Right kidney (tissue), 1 donor: Measurements from ENCODE around the gene CEP83.
A peak's percentile ranks its signal among the peaks of the same experiment; 100 is the strongest.

Experiments
- DNase-seq: peaks from one replicate; pipeline ENCODE4 v3.0.0-alpha.2; 2016

The CEP83 gene

DNA sequence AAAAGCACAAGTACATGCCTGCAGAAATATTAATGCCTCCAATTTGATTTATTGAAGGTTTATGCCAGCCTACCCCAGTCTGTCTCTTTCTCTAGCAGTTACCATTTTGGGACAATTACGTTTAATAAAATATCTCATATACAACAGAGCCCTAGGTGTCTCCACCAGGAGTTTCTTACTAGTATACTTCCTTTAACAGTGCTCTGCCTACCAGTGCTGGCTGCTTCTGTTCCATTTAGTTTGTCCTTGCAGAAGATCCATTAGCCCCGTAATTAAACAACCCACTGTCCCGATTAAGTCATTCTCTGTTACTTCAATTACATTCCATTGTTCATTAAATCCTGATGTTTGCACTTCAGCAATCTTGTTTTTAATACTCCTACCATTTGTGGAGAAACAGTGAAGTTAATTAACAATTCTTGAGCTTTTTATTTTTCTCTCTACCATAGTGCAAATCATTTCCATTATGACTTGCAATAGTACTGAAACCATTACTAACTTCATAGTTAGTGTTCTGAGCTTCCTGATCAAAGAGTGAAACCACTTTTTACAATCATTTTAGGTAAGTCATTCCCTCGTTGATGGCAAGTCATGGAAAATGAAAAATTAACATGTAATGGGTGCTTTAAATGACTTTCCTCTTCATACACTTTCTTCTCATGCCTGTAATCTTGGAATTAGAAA, 190.2 kb downstream of the CEP83 start:
- DNase-seq = no peak

DNA sequence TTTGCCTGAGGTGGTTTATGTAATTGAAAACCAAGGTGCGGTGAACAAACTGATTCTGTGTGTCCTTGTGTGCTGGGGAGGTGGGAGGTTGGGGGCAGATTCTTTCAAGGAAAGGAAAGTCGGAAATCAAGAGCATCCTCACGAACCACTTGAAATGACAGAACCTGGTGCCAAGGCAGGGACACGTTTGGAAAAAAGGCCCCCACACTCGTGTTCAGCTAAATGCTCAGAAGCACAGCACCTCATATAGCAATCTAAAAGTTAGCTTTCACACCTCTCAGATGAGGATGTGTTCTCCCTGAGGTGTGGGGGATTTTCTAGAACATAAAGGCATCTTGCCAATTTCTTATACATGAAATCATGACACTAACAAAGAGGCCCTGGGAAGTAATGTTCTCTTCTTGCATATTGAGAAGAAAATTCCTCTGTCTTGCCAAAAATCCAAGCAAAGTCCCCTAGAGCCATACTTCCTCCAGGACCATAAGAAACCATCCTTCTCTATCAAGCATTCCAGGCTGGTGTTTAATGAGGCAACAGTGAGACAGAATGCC, 191.7 kb downstream of the CEP83 start:
- no peak for DNase-seq

DNA sequence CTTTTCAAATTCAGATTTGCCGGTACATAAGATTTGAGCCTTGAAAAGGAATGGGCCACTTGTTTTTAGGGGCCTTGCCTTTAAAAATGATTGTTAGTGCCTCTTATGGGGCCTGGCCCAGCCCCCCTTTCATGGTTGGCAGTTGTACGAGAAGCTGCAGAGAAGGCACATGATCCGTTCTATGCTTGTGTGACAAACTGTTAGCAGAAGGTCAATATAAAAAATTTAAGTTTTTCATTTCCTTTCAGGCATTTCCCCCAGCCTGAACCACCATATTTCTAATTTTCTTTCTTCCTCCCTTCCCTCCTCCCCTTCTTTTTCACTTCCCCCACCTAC, 192.2 kb downstream of the CEP83 start:
- no peak for DNase-seq

DNA sequence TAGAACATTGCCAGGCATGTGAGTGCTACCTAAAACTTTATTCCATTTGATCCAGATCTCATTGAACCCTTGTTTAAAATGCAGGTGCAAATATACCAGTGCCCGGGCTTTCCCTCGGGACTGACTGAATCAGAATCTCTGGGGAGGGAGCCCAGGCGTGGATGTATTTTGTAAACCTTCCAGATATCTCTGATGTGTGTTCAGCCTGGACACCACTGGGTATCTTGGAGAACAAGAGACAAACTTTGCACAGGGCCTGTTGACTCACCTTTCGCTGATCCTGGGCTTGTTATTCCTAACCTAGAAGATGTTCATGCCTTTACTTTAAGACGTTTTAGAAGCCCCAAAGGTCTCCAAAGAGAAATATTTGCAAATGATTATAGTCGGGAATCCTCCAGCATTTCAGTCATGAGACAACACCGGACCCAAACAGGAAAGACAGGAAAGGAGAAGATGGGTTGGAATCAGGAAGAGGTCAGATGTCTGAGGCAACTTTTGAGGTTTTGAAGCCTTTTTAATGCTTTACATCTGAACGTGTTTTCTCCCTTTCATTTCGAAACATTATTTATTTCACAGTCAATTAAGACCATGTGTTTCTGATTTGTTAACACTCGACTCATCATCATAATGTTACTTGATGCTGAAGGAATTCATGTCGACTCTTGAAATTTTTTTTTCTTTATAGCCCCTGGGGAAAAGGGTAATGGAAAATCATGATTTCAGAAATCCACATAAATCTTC, 192.7 kb downstream of the CEP83 start:
- DNase-seq = no peak

DNA sequence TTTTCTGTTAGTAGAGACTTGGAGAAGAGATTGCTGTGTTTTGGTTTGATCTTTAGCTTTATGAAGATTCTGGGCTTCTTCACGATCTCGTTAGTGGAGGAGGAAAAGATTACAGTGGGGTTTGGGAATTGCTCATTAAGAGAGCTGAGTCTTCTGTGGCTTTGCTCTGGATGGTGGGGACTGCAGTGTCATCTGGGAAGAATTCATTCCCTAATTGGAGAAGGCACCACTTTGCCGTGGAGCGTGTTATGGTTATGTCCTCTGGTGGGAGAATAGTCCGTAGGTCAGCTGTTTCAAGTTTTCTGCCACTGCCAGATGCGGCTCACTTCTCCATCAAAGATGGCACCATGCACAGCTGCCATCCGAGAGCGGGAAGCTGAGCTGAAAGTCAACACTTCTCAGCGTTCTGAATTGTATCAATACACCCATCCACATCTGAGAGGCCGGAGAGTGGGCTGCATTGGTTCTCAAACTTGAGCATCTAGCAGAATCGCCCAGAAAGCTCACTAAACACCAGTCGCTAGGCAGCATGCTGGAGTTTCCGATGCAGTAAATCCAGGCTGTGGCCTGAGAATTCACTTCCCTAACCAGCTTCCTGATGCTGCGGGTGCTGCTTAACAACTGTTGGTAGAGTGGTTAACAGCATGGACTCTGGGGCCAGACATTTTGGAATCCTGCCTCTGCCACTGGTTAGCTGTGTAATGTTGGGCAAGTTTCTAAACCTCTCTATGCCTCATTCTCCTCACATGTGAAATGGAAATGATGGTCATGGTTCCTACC, 193.5 kb downstream of the CEP83 start:
- DNase-seq = no peak

DNA sequence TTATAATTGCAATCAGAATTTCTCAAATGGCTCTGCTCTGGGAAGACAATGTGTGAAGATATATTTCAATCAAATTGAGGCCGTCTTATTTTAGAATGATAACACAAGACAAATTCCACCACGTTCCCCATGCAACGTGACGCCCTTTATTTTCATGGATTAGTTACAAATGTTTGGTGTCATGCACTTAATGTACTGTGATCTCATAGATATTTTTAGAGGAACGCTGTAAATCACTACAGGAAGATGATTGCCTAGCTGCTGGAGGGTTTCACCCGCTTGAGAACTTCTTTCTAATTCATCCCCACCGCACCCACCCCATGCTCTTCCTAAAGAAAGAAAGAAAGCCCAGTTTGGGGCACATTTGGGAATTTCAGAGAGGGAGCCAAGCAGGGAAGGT, 194.1 kb downstream of the CEP83 start:
- no peak for DNase-seq

DNA sequence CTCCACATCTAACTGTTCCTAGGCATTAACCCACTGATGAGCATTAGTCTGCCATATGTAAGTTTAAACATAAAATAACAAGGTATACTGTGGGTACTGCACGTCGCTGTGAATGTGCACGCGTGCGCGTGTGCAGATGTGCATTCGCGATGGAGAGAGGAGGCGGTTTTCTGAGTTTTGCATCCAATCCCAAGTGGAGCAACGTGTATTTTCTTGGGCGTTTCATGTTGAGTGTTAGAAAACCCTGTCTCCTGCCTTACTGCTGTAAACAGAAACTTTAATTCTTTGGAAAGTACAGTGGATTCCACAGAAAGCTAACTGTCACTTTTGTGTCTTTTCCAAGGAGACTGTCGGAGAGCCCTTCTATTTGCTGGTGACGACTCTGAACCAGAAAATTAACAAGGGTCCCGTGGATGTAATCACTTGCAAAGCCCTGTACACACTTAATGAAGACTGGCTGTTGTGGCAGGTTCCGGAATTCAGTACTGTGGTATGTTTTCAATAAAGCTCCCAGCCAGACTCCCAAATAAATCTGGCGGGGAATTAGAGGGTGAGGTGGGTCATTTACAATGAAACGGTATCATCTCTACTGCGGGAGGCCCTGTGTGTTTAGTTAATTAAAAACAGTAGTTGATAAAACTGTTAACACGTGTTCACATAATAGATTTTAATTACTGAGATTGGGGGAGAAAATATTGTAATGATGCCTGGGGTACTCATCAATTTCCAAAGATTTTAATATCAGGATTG, 194.8 kb downstream of the CEP83 start:
- no peak for DNase-seq

DNA sequence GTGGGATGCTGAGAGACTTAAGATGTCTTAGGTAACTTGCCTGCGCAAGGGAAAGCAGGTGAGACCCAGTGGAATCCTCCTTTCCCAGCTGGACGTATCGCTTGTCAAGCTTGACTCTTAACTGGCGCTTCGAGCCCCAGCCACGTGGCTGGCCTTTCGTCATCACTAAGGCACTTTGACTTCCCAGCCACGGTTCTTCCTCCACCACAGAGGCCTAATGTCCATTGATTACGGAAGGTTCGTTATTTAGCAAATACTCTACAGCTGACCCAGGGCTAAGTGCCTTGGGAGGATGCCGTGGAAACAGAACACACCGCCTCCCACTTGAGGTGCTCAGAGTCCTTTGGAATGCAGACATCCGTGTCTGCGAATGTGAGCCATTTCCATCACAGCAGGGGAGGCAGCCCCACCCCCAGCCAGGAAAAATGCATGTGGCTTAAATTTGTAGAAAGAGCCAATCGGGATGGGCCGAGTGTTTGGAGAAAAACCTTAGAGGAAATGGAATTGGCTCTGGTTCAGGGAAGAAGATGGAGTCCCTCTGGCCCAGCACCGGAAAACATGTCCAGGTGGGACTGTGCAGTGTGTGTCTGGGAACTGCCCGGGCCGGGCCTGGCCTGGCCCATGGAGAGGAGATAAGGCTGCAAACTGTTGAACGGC, 195.6 kb downstream of the CEP83 start:
- DNase-seq = no peak

DNA sequence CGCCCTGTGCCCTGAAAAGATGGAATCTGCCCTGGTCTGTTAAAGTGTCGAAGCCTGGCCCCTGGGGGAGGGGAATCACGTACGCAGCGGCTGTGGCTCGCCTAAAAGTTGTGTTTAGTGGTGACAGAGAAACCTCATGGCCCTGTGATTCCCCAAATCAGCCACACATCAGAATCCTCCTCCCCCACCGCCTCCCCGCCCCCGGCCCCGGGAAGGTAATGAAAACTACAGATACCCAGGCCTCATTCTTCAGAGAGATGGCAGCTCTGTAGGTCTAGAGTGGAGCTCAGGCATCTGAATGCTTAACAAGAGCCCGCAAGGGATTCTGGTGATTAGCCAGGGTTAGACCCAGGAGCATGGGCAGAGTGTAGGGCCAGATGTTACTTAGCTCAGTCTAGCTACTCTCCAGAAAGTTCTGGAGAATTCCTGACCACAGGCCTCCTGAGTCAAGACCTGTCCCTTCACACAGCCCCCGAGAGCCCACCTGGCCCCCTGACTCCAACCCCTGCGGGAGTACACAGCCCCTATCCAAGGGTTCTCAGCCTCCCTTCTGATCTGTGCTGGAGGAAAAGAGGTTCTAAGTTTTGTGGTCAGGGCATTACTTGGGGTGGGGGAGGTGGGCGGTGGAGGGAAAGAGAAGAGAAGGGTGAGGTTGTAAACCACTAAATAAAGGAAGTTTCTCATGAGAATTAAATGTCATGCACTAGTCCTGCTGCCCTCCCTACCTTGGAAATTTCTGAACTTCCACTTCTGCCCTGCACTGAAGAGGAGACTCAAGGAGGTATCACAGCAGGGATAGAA, 196.5 kb downstream of the CEP83 start:
- DNase-seq = no peak

DNA sequence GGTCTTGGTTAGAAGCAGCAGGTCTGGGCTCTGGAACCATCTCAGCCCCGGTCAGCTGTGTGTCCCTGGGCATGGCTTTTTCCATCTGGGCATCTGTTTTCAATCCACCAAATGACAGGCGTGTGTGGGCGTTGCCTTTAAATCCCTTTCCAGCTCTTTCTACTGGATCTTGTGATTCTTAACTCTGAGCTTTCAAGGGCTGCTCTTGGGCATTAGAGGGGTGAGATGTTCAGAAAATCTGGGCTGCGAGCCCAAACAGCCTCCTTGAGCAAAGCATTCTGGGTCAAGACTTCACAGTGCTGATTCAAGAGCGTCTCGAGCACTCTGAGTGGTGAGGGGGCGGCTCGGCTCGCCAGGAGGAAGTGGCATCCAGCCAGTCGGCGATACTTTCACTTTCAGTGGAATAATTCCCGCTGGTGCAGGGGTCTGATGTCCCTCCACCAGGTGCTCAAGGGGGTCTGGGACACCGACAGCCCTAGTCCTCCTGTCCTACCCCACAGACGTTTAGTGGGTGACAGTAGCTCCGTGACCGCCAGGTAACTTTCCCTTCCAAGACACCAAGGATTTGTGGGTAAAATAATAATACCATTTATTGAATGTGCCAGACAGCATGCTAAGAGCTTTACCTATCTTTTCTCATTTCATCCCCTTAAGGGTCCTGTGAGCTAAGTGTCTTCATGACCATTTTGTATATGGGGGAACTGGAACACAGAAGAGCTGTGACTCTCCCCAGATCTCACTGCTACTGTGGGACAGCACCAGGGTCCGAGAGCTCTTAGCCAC, 197.2 kb downstream of the CEP83 start:
- peak; percentile 55 for DNase-seq

DNA sequence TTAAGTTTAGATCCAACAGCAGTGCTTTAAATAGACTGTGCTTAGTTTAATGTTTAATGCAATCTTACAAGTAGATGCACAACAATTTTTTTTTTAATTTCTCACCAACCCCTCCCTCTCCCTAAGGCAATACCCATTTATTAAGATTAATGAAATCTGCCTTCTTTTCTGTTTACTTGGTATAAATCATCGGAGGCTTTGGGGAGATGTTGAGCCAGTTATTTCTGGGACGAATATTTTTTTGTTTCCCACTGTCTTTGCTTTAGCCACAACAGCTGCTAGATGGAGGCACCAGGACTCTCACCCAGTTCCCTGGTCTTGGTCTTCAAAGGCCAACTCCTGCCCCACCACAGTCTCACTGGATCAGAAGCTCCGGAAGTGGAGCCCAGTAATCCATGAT, 197.9 kb downstream of the CEP83 start:
- no peak for DNase-seq

DNA sequence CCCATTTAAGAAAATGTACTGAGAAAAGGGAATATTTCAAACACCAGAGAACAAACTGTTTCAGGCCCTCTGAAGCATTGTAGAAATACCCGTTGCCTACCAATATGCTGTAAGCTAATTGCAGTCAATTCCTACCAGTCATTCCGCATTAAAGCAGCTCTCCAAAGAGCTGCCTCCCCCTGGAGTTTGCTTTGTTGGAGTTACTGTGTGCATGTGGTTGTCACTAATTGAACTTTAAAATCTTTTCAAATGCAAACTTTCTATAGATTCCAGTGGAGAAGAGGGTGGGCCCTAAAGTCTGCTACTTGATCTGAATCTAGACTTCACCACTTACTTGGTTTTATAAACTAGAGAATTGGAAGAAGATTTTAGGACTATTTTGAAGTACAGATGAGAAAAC, 198.5 kb downstream of the CEP83 start:
- DNase-seq = no peak

DNA sequence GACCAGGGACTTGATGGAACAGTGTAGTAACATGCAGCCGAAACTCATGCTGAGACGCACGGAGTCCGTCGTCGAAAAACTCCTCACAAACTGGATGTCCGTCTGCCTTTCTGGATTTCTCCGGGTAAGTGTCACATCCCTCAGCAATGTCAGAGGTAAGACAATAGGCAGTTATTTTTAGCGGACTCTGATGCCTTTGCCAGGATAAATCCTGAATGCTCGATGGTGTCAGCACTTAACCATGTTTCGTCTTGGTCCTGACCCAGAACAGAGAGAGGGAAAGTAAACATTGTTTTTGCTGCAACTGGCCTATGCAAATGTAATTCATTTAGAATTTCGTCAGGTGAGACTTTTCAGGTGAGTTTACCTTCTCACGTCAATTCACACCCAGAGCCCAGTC, 198.9 kb downstream of the CEP83 start:
- no peak for DNase-seq

DNA sequence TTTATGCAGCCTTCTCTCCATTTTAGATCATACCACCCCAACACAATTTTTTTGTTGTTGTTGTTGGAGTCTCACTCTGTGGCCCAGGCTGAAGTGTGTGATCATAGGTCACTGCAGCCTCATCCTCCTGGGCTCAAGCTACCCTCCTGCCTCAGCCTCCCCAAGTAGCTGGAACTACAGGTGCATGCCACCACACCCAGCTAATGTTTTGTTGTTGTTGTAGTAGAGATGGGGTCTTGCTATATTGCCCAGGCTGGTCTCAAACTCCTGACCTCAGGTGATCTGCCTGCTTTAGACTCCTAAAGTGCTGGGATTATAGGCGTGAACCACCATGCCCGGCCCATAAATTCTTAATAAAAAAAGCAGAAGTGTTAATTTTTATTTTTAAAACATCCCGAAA, 199.7 kb downstream of the CEP83 start:
- no peak for DNase-seq

DNA sequence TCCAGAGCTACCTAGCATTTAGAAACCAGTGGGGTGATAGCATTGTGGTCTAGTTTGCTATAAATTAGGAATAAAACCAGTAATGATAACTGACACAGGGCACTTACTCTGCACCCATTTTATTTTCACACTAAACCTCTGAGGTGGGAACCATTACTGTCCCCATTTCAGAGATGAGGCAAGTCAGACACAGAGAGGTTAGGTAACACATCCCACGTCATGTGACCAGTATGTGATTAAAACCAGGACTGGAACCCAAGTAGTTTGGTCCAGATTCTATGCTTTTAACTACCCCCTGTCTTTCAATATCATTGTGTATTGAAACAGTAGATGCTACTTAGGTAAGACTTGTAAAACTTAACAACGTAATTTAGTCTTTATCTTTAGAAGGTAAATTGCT, 201.1 kb downstream of the CEP83 start:
- DNase-seq = no peak
